HG03521 (cell line): ENCODE measurements around the gene PCDHAC1.

Source experiments
- ATAC-seq: cut with Tn5 transposase; IDR thresholded peaks from one replicate; pipeline ENCODE4 v1.9.1; 2021; ENCODE audit warnings: mild to moderate bottlenecking, moderate library complexity; ENCODE audit not compliant: unreplicated experiment

PCDHAC1 gene

GRCh38 chr5:140967226-140967893 is 41.3 kb downstream of the PCDHAC1 start:
- no peak for ATAC-seq

GRCh38 chr5:140969880-140970279 is 43.8 kb downstream of the PCDHAC1 start:
- no peak for ATAC-seq

GRCh38 chr5:140973550-140973949 is 47.5 kb downstream of the PCDHAC1 start:
- ATAC-seq = no peak

GRCh38 chr5:140977003-140977402 is 50.9 kb downstream of the PCDHAC1 start:
- no peak for ATAC-seq

- no peak for ATAC-seq
Observed at GRCh38 chr5:140978260-140978659, 52.2 kb downstream of the PCDHAC1 start.

GRCh38 chr5:140978983-140979382 is 52.9 kb downstream of the PCDHAC1 start:
- ATAC-seq = no peak
